GM19023 (cell line): ENCODE data around the gene GREB1.

Experiments used
- ATAC-seq: cut with Tn5 transposase; IDR thresholded peaks from one replicate; pipeline ENCODE4 v1.9.1; 2021; ENCODE audit warnings: mild to moderate bottlenecking, moderate library complexity; ENCODE audit not compliant: unreplicated experiment

Gene GREB1

DNA sequence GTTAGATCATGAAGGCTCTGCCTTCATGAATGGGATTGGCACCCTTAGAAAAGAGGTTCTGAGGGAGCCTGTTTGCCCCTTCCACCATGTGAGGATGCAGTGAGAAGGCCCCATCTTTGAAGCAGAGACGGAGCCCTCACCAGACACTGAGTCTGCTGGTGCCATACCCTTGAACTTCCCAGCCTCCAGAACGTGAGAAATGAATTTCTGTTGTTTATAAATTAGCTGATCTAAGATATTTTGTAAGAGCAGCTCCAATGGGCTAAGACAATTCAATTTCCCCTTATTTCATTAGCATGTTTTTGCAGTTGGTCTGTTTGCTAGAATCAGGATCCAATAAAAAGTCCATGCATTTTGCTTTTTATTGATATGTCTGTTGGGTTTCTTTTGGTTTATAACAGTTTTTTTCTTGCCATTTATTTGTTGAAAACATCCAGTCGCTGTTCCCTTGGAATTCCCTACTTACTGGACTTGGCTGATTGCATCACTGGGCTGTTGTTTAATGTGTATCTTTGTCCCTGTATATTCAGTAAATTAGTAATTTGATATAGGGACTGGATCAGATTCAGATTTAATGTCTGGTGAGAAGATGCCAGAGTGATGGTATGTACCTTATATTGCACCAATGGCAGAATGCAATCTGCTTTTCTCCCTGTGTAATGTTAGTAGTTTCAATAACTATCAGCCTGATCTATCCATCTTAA lies 24.0 kb upstream of the GREB1 start:
- no peak for ATAC-seq

GRCh38 chr2:11512431-11512830 lies 21.4 kb upstream of the GREB1 start:
- no peak for ATAC-seq

GRCh38 chr2:11513319-11513718 lies 20.5 kb upstream of the GREB1 start:
- no peak for ATAC-seq

DNA sequence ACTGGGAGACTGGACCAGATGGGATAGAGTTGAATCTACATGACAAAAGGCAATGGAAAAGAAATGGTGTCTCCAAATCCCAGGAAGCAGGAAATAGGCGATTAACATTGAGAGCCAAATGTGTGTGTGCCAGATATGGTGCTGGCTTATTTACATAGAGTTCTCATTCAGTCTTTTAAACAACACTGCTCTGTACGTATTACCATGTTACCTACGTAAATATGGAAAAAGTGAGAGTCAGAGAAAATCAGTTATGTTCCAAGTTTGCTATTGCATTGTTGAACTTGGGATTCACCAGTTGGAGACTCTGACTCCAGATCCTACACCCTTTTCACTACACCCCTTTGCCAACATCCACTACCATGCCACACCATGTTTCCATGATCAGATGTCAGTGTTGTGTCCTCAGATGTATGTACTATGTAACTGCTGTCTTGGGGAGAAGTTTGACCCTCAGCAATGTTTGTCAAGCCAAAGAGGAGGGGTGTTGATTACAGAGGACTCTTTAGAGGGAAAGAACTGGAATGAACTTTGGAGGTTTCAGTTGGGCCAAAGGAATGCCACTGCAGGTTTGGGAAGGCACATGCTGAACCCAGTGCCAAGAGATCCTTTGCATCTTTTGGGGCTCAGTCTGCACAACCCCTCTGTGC lies 19.6 kb upstream of the GREB1 start:
- ATAC-seq = no peak

- no peak for ATAC-seq
Measured at GRCh38 chr2:11514904-11515303, 18.9 kb upstream of the GREB1 start.

DNA sequence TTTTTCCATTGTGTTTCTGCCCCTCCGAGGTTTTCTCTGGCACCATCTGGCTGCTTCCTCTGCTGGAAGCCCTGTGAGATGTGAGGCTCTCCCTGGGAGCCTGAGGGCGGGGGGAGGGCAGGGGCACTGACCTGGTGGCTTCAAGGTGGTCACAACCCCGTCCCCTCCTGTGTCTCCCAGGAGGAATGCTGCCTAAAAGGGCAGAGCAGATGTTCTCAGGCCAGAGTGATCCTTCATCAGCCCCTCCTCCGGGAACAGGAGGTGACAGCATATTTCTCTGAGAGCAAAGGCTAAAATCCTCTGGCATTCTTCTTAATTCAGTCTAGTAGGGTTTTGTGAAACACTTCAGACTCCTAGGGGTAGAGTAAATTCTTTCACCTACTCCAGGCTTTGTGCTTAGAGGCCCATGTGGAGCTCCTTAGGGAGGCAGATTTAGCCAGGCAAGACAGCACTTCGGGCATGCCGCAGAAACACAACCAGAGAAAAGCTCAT lies 18.3 kb upstream of the GREB1 start:
- ATAC-seq = no peak

- ATAC-seq = no peak
Measured at GRCh38 chr2:11516984-11517648, 16.7 kb upstream of the GREB1 start.

DNA sequence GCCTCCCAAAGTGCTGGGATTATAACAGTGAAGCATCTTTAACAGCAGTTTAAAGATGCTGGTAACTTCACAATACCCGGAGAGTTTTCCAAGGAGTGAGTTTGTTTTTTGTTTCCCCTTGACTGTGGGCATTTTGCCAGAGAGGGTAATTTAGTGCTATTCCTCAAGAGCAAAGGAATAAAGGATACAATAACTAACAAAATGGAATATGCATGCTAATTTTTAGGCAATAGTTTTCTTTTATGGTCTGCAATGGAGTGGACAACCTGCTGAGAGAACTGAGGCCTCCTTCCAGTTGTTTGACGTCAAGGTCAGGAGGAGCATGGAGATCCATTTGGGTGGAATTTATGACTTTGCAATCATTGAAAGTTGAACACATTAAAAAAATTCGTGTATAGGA lies 15.9 kb upstream of the GREB1 start:
- ATAC-seq = no peak

DNA sequence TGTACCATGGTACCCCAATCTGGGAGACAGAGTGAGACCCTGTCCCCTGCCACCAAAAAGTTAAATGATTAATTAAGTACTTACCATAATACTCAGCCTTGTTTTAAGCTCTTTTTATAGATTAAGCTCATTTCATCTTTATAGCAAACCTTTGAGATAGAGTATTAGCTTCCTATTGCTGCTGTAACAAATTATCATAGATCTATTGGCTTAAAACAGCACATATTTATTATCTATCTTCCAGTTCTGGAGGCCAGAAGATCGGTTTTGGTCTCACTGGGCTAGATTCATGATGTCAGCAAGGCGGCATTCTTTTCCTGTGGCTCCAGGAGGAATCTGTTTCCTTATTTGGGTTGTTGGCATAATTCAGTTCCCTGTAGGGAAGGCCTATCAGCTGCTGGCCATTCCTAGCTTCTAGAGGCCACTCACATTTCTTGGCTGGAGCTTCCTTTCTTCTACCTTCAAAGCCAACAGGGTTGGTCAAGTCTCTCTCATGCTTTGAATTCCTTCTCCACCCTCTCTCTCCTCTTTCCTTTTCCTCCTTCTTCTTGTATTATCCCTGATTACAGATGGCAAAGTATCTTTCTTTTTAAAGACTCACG lies 13.7 kb upstream of the GREB1 start:
- ATAC-seq = no peak

GRCh38 chr2:11521775-11522174 lies 12.1 kb upstream of the GREB1 start:
- no peak for ATAC-seq

- no peak for ATAC-seq
Measured at GRCh38 chr2:11524470-11524869, 9.4 kb upstream of the GREB1 start.

- no peak for ATAC-seq
Measured at GRCh38 chr2:11525762-11526161, 8.1 kb upstream of the GREB1 start.

DNA sequence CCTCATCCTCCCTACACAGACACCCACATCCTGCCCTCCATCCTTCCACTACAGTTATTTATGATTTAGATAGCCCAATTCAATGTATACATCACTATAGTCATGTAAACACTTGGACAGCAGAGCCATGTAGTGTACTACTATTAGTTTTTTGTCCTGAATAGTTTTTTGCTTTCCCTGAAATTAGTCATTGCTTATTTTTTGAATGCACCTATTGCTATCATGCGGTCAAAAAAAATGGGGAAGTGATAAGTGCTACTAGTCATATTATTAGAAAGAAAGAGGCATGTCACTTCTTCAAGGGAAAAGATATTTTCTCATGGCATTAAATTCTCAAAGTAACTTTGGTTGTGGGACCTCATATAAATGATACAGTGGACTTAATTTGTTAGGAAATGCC lies 6.8 kb upstream of the GREB1 start:
- ATAC-seq = no peak

DNA sequence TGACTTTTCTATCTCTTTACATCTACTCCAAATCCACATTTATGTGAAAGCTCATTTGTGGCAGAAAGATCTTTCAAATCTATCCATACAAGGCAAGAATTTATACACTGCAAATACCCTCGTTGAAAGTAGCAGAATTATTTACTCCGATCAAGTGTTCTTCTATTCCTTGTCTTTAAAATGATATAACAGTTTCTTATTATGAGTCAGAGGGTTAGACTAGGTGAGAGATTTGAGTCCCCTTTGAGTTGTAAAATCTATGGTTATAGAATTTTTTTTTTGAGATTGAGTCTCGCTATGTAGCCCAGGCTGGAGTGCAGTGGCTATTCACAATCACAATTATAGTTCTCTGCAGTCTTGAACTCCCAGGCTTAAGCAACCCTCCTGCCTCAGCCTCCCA lies 5.6 kb upstream of the GREB1 start:
- ATAC-seq = no peak

GRCh38 chr2:11530864-11531465 lies 2.9 kb upstream of the GREB1 start:
- no peak for ATAC-seq

DNA sequence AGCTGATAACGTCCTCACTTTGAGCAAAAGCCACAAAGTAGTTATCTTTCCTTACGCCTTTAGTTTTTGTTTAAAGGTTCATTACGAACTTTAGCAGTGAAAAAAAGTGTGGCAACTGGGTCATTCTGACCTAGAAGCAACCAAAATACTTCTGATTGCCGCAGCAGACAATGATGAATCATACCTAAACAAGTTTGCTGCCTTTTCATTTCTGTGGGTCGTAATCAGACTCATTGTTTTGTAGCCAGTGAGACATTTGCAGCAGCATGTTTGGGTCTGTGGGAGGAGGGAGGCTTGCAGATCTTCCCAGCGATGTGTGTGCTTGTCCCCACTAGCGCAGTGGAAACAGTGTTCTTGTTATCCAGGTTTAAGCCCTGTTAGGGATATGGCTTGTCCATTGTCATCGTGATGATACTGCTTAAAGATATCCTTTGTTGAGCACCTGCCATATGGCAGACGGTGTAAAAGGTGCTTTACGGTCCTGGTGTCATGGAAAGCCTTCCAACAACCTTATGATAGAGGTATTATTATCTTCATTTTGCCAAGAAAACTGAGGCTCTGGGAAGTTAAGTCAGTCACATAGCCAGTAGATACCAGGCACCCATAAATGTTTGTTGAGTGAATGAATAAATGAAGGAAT lies 1.3 kb upstream of the GREB1 start:
- no peak for ATAC-seq

GRCh38 chr2:11534071-11534745 lies 363 bp downstream of the GREB1 start:
- no peak for ATAC-seq

- no peak for ATAC-seq
Measured at GRCh38 chr2:11534746-11535484, 1.1 kb downstream of the GREB1 start.

DNA sequence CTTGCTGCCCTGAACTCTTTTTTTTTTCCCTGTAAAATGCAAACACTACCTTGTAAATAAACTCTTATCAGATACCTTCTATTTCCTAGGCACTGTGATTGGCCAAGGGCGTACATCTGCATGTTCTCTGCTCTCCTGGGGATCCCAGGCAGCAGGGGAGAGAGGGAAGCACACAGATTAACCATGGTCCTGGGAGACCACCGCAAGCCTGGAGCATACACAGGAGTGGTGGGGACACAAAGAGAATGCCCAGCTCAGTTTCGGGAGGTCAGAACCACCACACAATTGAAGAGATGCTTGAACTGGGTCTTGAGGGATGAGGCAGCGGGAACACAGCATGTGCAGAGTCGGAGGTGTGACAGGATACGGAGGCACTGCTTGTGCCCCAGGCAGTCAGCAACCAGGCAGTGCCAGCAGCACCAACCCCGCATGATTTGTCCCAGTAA lies 2.1 kb downstream of the GREB1 start:
- no peak for ATAC-seq
